ENCODE measurements around the gene TFCP2. TPM values are rescaled to one million over a fixed set of nuclear protein-coding genes. Genes with fewer than 3 reads are reported as not detected.

Gene TFCP2
- total RNA-seq, 4 donors from 2014 or later = 12.3 to 16.6 (median 14.2) TPM

DNA sequence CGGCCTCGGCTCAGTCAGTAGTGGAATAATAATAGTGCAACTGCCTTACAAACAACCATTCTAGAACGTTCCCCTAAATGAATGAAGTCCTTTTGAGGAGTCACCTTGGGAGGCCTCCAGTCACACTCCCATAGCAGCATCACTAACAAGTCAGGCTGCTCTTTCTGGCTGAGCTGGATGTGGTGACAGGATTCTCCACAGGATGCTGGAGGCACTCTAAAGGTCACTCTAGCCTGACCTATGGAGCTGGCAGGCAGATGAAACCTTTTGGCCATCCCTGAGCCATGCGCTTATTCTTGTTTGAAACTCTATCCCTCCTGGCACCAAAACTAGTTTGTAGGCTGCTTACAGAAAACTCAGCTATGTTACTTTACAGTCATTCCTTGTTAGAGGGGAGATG, 17.9 kb upstream of the TFCP2 start:
- Histone ChIP-seq H3K4me3 (no peak overlapping the region), H3K27ac (no peak overlapping the region), H3K36me3 (peaks cover 0 to 73% of the 10 kb centered on the region in 2 donors), H3K9me3 (no peaks in the 10 kb centered on the region), H3K27me3 (no peaks in the 10 kb centered on the region), H3K4me1 (peaks cover 0 to 9% (median 0%) of the 10 kb centered on the region in 3 donors)
- TF ChIP-seq POLR2A (IDR thresholded peaks at IDR 0.05) = no peak
- 81% methylated on average over 3 of the region's 4 CpGs; no CpG with 5 or more reads in 1 of the 2 donors for WGBS, 2 donors (ENCODE audit: low coverage in 1 of 2)
- no peak for ATAC-seq

DNA sequence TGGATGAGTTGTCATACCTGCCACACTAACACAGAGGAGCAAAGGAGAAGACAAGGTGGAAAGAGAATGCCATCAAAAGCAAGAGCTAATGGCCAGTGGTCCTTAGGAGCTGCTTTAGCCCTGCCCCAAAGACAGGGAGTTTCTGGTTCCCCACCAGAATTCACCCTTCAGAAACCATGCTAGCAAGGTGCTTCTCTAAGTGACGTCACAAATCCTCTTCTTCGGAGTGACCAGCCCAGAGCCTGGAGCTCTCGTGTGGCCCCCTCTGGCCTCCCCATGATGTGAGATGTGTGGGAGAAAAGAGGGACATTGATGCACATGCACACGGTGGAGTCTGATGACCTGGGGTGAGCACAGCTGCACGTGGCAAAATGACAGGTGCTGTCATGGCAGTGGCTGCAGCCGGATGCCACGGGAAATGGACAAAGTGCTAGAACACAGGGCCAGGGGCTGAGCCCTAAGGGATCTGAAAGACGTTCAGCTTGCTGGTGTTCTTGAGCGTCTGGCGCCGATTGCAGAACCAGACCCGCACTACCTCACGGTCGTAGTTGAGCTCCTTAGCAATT, 16.9 kb upstream of the TFCP2 start:
- Histone ChIP-seq H3K36me3 (peaks cover 0 to 63% of the 10 kb centered on the region in 2 donors), H3K9me3 (no peaks in the 10 kb centered on the region), H3K27me3 (no peaks in the 10 kb centered on the region), H3K4me1 (peaks cover 0 to 9% (median 0%) of the 10 kb centered on the region in 3 donors), H3K4me3 (no peak overlapping the region), H3K27ac (no peak overlapping the region)
- TF ChIP-seq POLR2A (IDR thresholded peaks at IDR 0.05) = no peak
- TF ChIP-seq POLR2AphosphoS5 (IDR thresholded peaks at IDR 0.05) = no peak
- TF ChIP-seq, protein P1, sequence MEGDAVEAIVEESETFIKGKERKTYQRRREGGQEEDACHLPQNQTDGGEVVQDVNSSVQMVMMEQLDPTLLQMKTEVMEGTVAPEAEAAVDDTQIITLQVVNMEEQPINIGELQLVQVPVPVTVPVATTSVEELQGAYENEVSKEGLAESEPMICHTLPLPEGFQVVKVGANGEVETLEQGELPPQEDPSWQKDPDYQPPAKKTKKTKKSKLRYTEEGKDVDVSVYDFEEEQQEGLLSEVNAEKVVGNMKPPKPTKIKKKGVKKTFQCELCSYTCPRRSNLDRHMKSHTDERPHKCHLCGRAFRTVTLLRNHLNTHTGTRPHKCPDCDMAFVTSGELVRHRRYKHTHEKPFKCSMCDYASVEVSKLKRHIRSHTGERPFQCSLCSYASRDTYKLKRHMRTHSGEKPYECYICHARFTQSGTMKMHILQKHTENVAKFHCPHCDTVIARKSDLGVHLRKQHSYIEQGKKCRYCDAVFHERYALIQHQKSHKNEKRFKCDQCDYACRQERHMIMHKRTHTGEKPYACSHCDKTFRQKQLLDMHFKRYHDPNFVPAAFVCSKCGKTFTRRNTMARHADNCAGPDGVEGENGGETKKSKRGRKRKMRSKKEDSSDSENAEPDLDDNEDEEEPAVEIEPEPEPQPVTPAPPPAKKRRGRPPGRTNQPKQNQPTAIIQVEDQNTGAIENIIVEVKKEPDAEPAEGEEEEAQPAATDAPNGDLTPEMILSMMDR (IDR thresholded peaks at IDR 0.05) = no peak
- no peak for TF ChIP-seq EP300 (IDR thresholded peaks at IDR 0.05)
- WGBS, 2 donors (ENCODE audit: low coverage in 1 of 2) = 80 to 91% methylated on average over 4 to 6 of the region's 14 CpGs
- ATAC-seq = no peak

DNA sequence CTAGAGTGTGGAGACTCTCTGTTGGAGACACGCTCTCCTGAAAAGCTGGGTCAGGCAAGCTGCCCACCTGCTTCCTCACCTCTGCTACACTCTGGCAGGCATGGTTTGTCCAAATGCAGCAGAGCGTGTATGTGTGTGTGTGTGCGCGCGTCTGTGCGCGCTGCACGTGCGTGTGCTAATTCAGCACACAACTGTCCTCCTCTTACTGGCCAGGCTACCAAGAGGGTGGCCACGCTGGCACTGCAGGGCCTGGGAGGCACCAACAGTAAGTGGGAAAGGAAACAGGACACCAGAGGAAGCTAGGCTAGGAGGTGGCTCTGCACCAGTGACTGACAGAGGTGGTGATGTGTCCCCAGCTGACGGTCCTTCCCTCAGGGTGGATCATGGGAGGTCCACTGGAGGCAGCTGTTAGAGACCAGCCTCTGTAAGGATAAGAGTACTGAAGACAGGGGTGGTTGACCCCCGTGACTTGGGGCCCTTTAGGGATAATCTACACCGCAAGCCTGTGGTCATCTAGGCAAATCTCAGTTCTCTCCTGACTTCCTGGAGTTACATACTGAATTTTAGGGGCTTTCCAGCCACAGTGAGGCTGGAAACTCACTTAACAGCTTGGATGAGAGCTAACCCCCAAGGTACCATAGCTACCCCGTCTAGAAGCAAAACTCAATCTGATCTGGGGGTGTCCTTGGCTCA, 15.6 kb upstream of the TFCP2 start:
- Histone ChIP-seq H3K9me3 (no peaks in the 10 kb centered on the region), H3K27ac (no peak overlapping the region), H3K27me3 (no peaks in the 10 kb centered on the region), H3K4me3 (no peak overlapping the region), H3K4me1 (peaks cover 0 to 9% (median 0%) of the 10 kb centered on the region in 3 donors), H3K36me3 (peaks cover 0 to 52% of the 10 kb centered on the region in 2 donors)
- WGBS, 2 donors (ENCODE audit: low coverage in 1 of 2) = 88% methylated on average over 2 of the region's 14 CpGs; no CpG with 5 or more reads in 1 of the 2 donors
- TF ChIP-seq, protein P1 (IDR thresholded peaks at IDR 0.05) = no peak
- TF ChIP-seq POLR2A (IDR thresholded peaks at IDR 0.05) (no peak), EP300 (IDR thresholded peaks at IDR 0.05) (no peak), POLR2AphosphoS5 (IDR thresholded peaks at IDR 0.05) (no peak)
- no peak for ATAC-seq

DNA sequence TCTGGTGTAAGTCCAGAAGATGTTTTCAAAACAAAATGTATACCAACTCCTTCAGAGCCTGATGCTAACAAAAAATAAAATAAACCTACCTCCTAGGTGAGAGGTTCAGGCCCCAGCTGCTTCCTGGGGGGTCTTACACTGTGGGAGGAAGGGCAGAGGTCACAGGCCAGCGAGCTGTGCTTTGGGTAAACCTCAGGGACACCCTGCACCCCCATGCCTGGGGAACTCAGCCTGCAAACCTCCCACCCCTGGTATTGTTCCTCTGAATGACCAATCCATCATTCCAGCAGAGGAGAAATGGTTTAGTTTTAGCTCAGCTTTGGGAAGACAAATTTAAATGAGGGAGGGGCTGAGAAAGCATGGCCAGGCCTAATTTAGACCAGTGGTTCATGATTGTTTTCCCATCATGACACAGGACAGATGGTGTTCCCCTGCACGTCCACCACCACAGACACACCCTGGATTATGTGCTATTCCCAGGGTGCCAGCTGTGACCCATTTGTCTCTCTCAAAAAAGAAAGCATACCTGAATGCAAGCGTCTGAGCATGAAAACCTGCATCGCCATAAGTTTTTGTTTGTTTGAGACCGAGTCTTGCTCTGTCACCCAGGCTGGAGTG, 14.5 kb upstream of the TFCP2 start:
- Histone ChIP-seq H3K4me1 (peaks cover 0 to 9% (median 0%) of the 10 kb centered on the region in 3 donors), H3K9me3 (no peaks in the 10 kb centered on the region), H3K4me3 (no peak overlapping the region), H3K36me3 (peaks cover 0 to 43% of the 10 kb centered on the region in 2 donors), H3K27me3 (no peaks in the 10 kb centered on the region), H3K27ac (no peak overlapping the region)
- TF ChIP-seq POLR2AphosphoS5 (IDR thresholded peaks at IDR 0.05) (no peak), POLR2A (IDR thresholded peaks at IDR 0.05) (no peak), EP300 (IDR thresholded peaks at IDR 0.05) (no peak)
- TF ChIP-seq, protein P1 (IDR thresholded peaks at IDR 0.05) = no peak
- WGBS, 2 donors (ENCODE audit: low coverage in 1 of 2) = 42 to 61% methylated on average over 3 of the region's 5 CpGs
- no peak for ATAC-seq

DNA sequence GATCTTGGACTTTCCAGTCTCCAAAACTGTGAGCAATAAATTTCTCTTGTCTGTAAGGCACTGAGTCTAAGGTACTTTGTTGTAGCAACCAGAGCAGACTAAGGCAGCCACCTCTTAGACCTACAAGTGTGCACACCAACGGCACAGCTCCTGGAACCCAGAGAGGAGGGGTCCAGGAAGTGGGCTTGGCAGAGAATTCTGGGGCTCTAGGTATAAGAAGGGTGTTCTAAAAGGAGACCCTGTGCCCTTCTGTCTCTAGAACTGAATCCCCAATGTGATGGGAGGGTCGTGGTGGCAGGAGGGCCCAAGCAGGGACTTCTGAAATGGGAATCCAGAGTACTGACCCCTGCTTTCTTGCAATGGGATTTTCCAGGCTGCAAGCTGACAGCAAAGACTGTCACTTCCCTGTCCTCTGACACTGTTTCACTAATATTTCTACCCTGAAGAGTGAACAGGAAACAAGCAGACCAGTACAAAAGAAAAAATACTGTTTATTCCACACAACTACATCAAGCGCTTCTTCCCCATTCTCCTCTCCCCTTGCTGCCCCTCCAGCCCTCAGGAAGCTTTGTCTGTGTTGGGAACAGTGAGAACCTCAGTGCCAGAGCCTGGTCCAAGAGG, 13.6 kb upstream of the TFCP2 start:
- no peak for ATAC-seq
- no peaks in the 10 kb centered on the region for H3K27me3 ChIP-seq
- H3K27ac ChIP-seq = no peak overlapping the region
- TF ChIP-seq, protein P1 (IDR thresholded peaks at IDR 0.05) = no peak
- TF ChIP-seq POLR2A (IDR thresholded peaks at IDR 0.05) (no peak), POLR2AphosphoS5 (IDR thresholded peaks at IDR 0.05) (no peak), EP300 (IDR thresholded peaks at IDR 0.05) (no peak)
- WGBS, 2 donors (ENCODE audit: low coverage in 1 of 2) = 33 to 58% methylated on average over 2 to 3 of the region's 3 CpGs
- peaks cover 0 to 34% of the 10 kb centered on the region in 2 donors for H3K36me3 ChIP-seq
- no peaks in the 10 kb centered on the region for H3K9me3 ChIP-seq
- H3K4me3 ChIP-seq = no peak overlapping the region
- H3K4me1 ChIP-seq = peaks cover 0 to 9% (median 0%) of the 10 kb centered on the region in 3 donors
